Measurements from ENCODE around the gene CSRNP3.
"Not testable (repeated sequence)": the region's sequence is repeated elsewhere in the genome, so short reads cannot be mapped to it uniquely, and the experiment has no call there.

Gene CSRNP3

GRCh38 chr2:165582409-165582808 lies 112.9 kb downstream of the CSRNP3 start:
- Mint-ChIP-seq H3K27me3 (ENCODE audit: low read depth, poor library complexity) (no peaks in the 10 kb centered on the region), H3K27ac (no peak overlapping the region), H3K4me3 (no peak overlapping the region), H3K4me1 (peaks cover 59% of the 10 kb centered on the region), H3K36me3 (ENCODE audit: low read depth) (peaks cover 67% of the 10 kb centered on the region), H3K9me3 (peaks cover 4% of the 10 kb centered on the region)
- no peak for DNase-seq
- no peak for TF ChIP-seq CTCF (IDR thresholded peaks at IDR 0.05)

DNA sequence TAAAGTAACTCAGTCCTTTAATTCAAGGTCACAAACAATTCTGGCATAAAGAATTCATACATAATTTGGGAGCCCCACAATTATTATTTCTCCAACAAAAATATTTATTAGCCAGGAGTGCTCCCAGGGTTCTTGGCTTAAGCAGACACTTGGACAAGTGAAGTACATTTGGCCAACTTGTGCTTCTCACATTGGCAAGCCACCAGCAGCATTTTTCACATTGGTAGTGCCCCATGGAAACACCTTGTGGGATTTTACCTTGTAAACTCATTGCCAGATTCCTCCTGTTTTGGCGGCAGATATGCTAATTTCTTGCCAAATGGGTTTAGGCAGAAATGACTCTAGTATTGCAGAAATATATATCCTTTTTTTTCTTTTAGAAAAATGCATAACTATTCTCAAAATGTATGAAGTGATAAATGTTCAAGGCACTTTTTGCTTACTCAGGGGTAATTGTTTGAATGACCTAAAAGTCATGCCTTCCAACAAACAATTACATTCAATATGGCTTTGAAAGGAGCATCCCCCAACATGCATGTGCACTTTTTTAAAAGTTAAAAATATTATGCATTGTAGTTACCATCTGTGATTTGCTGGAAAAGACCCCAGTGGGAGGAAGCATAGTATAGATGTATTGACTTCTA lies 113.5 kb downstream of the CSRNP3 start:
- Mint-ChIP-seq H3K4me3 (no peak overlapping the region), H3K9me3 (peaks cover 9% of the 10 kb centered on the region), H3K27ac (no peak overlapping the region), H3K4me1 (peaks cover 64% of the 10 kb centered on the region), H3K36me3 (ENCODE audit: low read depth) (peaks cover 73% of the 10 kb centered on the region), H3K27me3 (ENCODE audit: low read depth, poor library complexity) (no peaks in the 10 kb centered on the region)
- TF ChIP-seq CTCF (IDR thresholded peaks at IDR 0.05), result no peak
- DNase-seq, result no peak

DNA sequence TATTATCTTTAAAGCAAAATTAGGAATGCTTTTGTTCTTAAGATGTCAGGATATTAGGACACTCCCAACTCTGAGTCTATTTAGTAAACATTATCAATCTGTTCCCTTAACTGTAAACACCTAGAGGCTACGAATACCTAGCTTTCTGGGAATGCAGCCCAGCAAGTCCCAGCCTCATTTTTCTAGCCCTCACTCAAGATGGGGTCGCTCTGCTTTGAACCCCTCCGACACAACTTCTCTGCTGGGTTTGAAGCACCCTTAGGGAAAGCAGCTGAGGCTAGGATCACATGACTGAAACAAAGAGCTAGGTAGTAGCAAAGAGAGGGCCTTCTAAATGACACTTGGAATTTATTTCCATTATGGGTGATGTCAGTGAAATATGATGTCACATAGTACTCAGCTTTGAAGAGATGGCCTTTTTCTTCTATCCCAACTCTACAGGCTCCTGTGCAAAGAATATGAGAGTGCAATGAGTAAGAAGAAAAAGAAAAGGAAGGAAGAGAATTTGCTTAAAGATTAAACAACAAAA lies 114.7 kb downstream of the CSRNP3 start:
- Mint-ChIP-seq H3K27me3 (ENCODE audit: low read depth, poor library complexity) (no peaks in the 10 kb centered on the region), H3K27ac (peak overlapping the region; percentile 53), H3K36me3 (ENCODE audit: low read depth) (peaks cover 79% of the 10 kb centered on the region), H3K4me1 (peaks cover 63% of the 10 kb centered on the region), H3K4me3 (no peak overlapping the region), H3K9me3 (peaks cover 17% of the 10 kb centered on the region)
- DNase-seq, result no peak
- no peak for TF ChIP-seq CTCF (IDR thresholded peaks at IDR 0.05)

GRCh38 chr2:165586019-165586418 lies 116.5 kb downstream of the CSRNP3 start:
- no peak for TF ChIP-seq CTCF (IDR thresholded peaks at IDR 0.05)
- Mint-ChIP-seq H3K27ac (peak overlapping the region; percentile 86), H3K27me3 (ENCODE audit: low read depth, poor library complexity) (peaks cover 2% of the 10 kb centered on the region), H3K9me3 (peaks cover 34% of the 10 kb centered on the region), H3K4me3 (no peak overlapping the region), H3K36me3 (ENCODE audit: low read depth) (peaks cover 82% of the 10 kb centered on the region), H3K4me1 (peaks cover 53% of the 10 kb centered on the region)
- no peak for DNase-seq

DNA sequence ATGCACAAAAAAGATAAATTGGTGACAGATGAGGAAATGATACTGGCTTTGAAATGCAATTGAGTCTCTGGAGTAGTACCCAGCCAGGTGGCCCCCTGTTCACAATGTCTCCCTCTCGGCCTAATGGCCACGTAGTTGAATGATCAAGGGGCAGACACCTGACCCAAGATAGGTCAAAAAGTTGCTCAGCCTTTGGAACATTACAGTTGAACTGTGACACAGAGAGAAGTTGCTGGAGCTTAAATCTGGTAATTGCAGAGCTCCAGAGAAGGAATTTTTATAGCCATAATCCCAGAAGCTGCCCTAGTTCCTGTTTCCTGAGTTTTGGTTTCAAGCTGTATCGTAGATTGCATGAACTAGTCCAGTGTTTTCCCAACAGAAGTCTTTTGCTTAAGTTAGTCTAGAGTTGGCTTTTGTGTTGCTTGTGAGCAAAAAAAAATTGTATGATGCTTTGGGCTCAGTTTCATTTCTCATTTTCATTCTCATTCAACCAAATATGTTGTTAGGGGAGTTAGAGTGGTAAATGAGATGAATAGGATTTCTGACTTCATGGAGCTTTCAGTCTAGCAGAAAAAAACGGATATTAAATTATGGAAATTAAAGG lies 117.9 kb downstream of the CSRNP3 start:
- TF ChIP-seq CTCF (IDR thresholded peaks at IDR 0.05), result no peak
- Mint-ChIP-seq H3K9me3 (peaks cover 43% of the 10 kb centered on the region), H3K27me3 (ENCODE audit: low read depth, poor library complexity) (peaks cover 3% of the 10 kb centered on the region), H3K4me3 (peak overlapping the region; percentile 14), H3K36me3 (ENCODE audit: low read depth) (peaks cover 88% of the 10 kb centered on the region), H3K4me1 (peaks cover 50% of the 10 kb centered on the region), H3K27ac (peak overlapping the region; percentile 94)
- DNase-seq, result peak; percentile 8

DNA sequence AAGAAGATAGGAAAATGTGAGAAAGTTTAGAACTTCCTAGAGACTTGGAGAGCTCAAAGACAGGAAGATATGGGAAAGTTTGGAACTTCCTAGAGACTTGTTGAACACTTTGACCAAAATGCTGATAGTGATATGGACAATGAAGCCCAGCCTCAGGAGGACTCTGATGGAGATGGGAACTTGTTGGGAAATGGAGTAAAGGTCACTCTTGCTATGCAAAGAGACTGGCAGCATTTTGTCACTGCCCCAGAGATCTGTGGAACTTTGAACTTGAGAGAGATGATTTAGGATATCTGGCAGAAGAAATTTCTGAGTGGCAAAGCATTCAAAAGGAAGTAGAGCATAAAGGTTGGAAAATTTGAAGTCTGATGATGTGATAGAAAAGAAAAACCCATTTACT lies 121.5 kb downstream of the CSRNP3 start:
- H3K4me3 Mint-ChIP-seq; H3K27me3 Mint-ChIP-seq (ENCODE audit: low read depth, poor library complexity); DNase-seq; H3K27ac Mint-ChIP-seq: not testable (repeated sequence)
- peaks cover 78% of the 10 kb centered on the region for H3K36me3 Mint-ChIP-seq (ENCODE audit: low read depth)
- H3K4me1 Mint-ChIP-seq, result peaks cover 37% of the 10 kb centered on the region
- H3K9me3 Mint-ChIP-seq, result peaks cover 39% of the 10 kb centered on the region

Measured in nephron progenitor cell (in vitro differentiated cells).